Measurements from ENCODE around the gene SNTG2. TPM values are rescaled to one million over a fixed set of nuclear protein-coding genes. Genes with fewer than 3 reads are reported as not detected.

SNTG2 gene
- total RNA-seq, 1 donor from 2014 or later, result 2.2 TPM

DNA sequence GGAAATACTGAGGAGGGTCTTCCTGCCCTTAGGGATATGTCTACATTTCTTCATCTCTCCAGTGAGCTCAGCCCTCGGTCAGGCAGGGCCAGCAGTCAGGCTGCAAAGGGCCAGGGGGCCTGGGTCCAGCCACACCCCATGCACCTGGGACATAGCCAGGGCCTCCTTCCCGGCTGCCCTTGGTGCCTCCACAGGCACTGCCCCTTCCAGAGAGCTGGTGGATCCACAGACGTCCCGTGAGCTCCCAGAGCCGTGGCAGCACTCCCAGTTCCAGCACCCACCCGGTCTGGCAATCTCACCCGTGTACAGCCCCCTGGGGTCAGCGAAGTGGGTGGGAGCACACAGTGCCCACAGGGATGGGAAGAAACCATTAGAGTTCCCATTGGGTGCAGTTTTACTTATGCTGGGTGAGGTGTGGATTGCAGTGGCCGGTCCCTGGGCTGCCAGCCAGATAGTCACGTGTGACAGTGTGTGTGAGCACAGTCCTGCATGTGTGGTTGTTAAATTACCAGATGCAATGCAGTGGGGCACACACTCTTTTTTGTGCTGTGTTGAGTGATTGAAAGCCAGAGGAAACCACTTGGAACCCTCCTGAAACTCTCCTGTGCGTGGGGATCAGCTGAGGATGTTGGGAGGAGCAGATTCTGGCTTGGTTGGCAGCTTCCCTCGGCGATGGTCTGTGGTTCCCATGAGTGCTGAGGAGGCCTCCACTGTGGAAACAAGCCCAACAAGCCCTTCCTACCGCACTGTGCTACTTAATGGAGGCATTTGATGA, 131.0 kb downstream of the SNTG2 start:
- DNase-seq, result no peak
- peaks cover 4% of the 10 kb centered on the region for H3K27me3 Mint-ChIP-seq
- no peaks in the 10 kb centered on the region for H3K9me3 Mint-ChIP-seq
- intact Hi-C loops (cut with micrococcal nuclease), result no loop called here
- H3K27ac Mint-ChIP-seq, result no peak overlapping the region
- TF ChIP-seq, protein P1, sequence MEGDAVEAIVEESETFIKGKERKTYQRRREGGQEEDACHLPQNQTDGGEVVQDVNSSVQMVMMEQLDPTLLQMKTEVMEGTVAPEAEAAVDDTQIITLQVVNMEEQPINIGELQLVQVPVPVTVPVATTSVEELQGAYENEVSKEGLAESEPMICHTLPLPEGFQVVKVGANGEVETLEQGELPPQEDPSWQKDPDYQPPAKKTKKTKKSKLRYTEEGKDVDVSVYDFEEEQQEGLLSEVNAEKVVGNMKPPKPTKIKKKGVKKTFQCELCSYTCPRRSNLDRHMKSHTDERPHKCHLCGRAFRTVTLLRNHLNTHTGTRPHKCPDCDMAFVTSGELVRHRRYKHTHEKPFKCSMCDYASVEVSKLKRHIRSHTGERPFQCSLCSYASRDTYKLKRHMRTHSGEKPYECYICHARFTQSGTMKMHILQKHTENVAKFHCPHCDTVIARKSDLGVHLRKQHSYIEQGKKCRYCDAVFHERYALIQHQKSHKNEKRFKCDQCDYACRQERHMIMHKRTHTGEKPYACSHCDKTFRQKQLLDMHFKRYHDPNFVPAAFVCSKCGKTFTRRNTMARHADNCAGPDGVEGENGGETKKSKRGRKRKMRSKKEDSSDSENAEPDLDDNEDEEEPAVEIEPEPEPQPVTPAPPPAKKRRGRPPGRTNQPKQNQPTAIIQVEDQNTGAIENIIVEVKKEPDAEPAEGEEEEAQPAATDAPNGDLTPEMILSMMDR (IDR thresholded peaks at IDR 0.05), result no peak
- no peaks in the 10 kb centered on the region for H3K4me1 Mint-ChIP-seq
- ChIA-PET POLR2A (no interaction called here), CTCF (no interaction called here)
- H3K4me3 Mint-ChIP-seq, result no peak overlapping the region
- no peak for ATAC-seq (ENCODE audit: low read depth)
- H3K36me3 Mint-ChIP-seq (ENCODE audit: low read depth), result no peaks in the 10 kb centered on the region

DNA sequence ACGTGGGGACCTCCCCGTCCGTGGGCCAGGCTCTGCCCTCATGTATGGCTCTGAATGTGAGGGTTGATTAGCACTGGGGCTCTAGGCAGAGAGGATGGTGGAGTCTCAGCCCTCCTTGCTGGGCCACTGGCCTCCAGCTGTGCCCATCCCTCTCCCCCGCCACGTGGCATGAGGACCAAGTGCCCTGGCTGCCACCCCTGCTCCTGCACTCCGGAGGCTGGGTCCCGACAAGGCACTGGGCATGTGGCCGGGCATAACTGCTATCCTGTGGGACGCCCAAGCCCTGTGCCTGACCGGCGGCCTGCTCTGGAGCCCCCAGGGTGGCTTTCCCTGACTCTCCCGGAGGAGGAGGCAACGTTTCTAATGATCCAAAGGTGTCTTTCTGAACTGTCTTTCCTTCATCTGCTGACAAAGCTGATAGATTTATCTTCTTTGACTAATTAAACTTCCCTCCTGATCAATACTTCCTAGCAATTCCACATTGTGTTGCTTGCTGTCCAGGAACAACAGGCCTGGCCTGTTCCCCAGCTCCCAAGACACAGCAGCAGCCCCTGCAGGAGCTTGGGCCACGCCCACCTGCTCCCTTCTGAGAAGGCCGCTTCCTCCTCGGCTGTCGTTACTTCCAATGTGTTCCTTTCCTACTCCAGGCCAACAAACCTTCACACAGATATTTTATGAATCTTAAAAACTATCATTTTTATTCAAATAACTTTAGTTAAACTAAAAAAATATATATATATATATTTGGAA, 132.0 kb downstream of the SNTG2 start:
- ChIA-PET POLR2A (no interaction called here), CTCF (no interaction called here)
- Mint-ChIP-seq H3K4me3 (no peak overlapping the region), H3K4me1 (no peaks in the 10 kb centered on the region), H3K36me3 (ENCODE audit: low read depth) (no peaks in the 10 kb centered on the region), H3K27me3 (peaks cover 4% of the 10 kb centered on the region), H3K27ac (no peak overlapping the region), H3K9me3 (no peaks in the 10 kb centered on the region)
- ATAC-seq (ENCODE audit: low read depth) (no peak), DNase-seq (no peak)
- intact Hi-C loops (cut with micrococcal nuclease), result no loop called here
- TF ChIP-seq, protein P1 (IDR thresholded peaks at IDR 0.05), result no peak

DNA sequence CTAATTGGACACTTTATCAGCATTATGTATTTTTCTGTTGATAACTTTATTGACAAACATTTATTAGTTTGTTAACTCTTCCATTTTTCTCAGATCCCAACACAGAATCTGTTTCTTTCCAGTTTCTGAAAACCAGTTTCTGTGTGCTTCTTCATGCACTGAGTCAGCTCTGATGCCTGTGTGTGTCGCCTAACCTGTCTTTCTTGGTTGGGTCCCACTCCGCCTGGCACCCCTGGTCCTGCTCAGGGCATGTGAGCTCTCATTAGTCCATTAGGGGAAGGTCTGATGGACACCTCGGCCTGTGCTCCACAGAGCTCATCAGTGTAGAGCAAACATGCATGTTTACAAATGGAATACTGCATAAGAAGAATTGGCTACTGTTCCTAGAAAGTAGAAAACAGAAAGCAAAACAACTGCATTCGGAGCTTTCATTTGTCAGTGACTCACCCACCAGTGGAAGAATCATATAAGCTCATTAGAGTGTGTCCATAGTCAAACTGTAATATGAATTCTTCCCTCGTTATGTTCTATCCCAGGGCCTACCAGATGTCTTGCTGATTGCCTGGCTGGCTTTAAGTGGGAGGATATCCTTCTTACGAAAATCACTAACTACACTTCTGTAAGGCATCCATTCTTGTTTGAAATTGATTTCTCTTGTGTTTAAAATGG, 137.7 kb downstream of the SNTG2 start:
- TF ChIP-seq, protein P1 (IDR thresholded peaks at IDR 0.05), result no peak
- ChIA-PET CTCF (no interaction called here), POLR2A (no interaction called here)
- no peak overlapping the region for H3K27ac Mint-ChIP-seq
- intact Hi-C loops (cut with micrococcal nuclease), result no loop called here
- H3K9me3 Mint-ChIP-seq, result no peaks in the 10 kb centered on the region
- peaks cover 4% of the 10 kb centered on the region for H3K27me3 Mint-ChIP-seq
- no peaks in the 10 kb centered on the region for H3K36me3 Mint-ChIP-seq (ENCODE audit: low read depth)
- ATAC-seq (ENCODE audit: low read depth) (no peak), DNase-seq (no peak)
- no peak overlapping the region for H3K4me3 Mint-ChIP-seq
- H3K4me1 Mint-ChIP-seq, result no peaks in the 10 kb centered on the region

DNA sequence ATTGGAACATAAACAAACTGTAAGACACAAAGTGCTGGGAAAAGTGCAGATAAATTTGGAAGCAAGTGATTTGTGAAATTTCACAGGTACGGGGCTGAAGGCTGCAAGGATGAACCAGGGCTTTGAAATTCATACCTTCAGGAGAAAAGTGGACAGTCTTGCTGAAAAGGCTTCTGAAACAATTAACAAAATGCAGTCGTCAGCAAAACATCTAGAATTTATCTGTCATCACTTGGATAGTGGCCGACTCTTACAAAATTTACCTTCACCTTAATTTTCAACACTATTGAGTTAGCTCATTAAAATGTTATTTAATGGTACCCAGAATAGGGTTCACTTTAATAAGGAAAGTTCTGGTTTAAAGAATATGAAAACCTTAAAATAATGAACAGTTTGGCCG, 138.3 kb downstream of the SNTG2 start:
- intact Hi-C loops (cut with micrococcal nuclease), result no loop called here
- POLR2A ChIA-PET, result no interaction called here

More for the DNA sequence above, 138.3 kb downstream of the SNTG2 start:
- H3K4me1 Mint-ChIP-seq, result no peaks in the 10 kb centered on the region
- H3K27ac Mint-ChIP-seq, result no peak overlapping the region
- CTCF ChIA-PET, result no interaction called here
- ATAC-seq (ENCODE audit: low read depth) (no peak), DNase-seq (no peak)
- no peaks in the 10 kb centered on the region for H3K36me3 Mint-ChIP-seq (ENCODE audit: low read depth)
- TF ChIP-seq, protein P1 (IDR thresholded peaks at IDR 0.05), result no peak
- no peaks in the 10 kb centered on the region for H3K9me3 Mint-ChIP-seq
- no peaks in the 10 kb centered on the region for H3K27me3 Mint-ChIP-seq
- no peak overlapping the region for H3K4me3 Mint-ChIP-seq
